GM19468 (cell line): Measurements from ENCODE around the gene SLC23A2.
"Not testable (repeated sequence)": the region's sequence is repeated elsewhere in the genome, so short reads cannot be mapped to it uniquely, and the experiment has no call there.

Source experiments
- ATAC-seq: cut with Tn5 transposase; IDR thresholded peaks from one replicate; pipeline ENCODE4 v1.9.1; 2021; ENCODE audit warnings: mild to moderate bottlenecking, moderate library complexity, moderate number of reproducible peaks; ENCODE audit not compliant: unreplicated experiment; ENCODE audit errors: extremely low read depth

SLC23A2 gene

GRCh38 chr20:4942331-4942730, 59.0 kb downstream of the SLC23A2 start:
- no peak for ATAC-seq

- no peak for ATAC-seq
These were observed 63.6 kb downstream of the SLC23A2 start for GRCh38 chr20:4937407-4938319.

GRCh38 chr20:4936851-4937406, 64.4 kb downstream of the SLC23A2 start:
- no peak for ATAC-seq

DNA sequence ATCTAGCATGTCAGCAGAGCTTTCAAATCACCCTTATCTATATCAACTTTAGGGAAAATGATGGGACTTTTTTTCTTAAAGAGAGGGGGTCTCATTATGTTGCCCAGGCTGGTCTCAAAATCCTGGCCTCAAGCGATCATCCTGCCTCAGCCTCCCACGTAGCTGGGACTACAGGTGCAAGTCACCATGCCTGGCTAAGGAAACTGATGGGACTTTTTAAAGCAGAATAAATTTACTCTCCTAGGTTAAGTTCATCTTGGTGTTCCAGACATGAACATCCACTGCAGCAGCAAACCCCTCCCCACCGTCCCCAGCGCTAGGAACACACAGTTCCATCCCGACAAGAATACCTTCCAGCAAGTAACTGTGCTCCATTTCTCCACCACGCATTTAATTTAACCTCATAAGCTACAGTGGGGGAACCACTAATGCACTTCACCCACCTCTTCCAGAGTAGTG, 64.9 kb downstream of the SLC23A2 start:
- ATAC-seq: no peak

GRCh38 chr20:4932061-4932460, 69.2 kb downstream of the SLC23A2 start:
- no peak for ATAC-seq

DNA sequence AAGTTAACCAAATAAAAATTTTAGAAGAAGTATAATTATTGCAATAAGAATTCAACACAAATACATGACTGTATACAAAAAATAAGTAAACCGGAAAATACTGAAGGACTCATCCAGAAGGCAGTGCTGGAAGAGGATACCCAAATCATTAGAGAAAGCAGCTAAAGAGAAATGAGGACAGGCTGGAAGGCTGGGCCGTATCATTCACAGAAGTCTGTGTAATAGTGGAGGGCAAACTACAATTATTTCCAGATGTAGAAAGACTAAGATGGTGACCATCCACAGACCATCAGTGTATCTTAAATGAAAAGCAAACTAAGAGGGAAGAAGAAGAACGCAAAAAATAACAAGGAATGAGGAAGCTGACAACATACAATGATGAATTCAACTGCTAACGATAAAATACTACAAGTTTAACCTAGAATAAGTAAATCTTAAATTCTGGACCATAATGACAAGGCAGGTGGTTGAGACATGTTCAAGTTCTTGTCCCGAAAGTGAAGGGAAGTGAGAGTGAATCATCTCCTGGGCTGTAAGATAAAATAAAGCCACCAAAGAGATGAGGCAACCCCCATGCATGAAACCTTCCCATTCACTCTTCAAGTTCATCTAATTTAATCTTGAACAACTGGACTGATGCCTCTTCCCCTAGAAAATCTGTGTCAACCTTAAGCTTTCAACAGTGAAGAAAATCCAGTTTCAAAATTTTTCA, 71.5 kb downstream of the SLC23A2 start:
- ATAC-seq: no peak

DNA sequence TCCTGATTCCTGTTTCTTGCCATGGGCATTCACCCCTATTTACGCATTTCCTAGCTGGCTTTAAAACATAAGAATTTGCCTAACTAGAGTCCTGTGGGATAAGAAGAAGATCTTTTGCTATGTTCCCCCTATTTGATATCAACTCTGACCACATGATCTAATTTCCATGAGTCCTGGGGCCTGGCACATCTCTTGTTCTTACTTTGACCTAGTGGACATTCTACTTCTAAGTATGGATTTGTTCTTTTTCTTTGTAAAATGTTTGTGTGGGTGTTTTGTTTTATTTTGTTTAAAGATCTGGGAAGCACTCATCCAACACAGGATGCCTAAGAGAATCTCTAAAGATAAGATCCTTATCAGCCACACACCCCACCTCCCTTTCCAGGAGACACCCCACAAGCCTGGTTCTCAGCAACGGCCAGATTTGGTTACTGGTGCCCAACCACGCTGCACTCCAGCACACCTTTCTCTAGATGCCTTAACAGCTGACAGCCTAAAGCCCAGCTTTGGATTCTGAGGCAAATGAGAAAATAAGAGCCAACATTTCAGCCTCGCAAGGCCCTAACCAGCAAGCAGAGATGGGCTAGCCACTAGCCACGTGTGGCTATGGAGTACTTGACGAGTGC, 74.7 kb downstream of the SLC23A2 start:
- ATAC-seq: no peak

DNA sequence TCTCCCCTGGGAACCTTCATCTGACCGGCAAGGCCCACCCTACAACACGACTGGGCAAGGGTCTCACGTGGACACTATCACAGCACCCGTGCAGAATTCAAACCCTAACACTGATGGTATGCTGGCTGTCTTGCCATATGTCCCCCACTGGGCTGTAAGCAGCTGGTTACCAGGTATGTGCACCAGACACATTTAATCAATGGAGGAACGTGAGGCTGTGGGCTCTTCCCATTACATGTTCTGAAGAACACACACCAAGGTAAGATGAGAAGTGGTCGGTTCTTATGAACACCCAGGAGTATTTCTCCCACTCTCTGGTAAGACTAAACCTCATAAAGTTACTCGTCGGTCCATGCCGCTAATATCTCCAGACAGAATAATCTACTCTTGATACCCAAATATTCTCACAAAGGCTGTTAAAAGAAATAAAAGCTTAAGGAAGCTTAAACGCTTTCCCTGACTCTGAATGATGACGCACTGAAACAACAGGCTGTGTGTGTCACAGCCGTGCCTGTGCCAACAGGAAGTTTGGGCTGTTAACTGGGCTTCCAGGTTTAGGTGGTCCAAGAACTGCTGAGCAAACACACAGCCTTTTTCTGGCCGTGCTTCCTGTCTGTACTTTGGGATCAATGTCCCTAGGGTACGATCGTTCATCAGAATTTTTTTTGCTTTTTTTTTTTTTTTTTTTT, 75.3 kb downstream of the SLC23A2 start:
- ATAC-seq: no peak

DNA sequence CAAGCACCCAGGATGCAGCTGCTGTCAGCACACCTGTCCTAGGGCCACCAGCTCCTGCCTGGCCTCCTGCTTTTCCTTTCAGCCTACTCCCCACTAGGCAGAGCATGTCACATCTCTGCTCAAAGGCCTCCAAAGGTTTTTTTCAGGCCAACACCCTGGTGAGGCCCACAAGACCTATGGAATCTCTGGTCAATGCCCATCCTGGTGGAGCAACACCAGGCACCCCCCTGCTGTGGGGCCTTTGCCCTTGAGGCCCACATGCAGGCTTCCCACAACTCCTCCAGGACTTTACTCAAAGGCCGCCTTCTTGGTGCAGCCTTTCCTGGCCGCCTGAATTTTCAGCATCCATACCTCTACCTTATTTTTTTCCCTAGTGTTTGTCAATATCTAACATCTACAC, 76.9 kb downstream of the SLC23A2 start:
- ATAC-seq: no peak

GRCh38 chr20:4924032-4924431, 77.3 kb downstream of the SLC23A2 start:
- ATAC-seq: no peak

DNA sequence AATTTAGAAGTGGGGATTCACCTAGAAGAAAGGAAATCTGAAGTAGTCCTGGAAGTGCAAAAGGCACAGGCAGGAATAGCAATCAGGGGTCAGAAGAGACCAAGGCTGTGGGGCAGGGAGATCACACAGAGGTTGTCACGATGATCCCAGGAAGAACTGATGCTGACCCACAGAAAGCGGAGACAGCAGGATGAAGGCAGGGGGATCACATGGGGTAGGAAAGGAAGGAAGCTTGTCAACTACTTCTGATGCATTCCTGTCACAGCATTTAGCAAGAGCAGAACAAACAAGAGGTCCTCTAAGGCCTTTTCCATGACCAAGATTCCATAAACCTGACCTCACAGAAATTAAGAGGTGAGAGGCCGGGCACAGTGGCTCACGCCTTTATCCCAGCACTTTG, 79.1 kb downstream of the SLC23A2 start:
- ATAC-seq: no peak

DNA sequence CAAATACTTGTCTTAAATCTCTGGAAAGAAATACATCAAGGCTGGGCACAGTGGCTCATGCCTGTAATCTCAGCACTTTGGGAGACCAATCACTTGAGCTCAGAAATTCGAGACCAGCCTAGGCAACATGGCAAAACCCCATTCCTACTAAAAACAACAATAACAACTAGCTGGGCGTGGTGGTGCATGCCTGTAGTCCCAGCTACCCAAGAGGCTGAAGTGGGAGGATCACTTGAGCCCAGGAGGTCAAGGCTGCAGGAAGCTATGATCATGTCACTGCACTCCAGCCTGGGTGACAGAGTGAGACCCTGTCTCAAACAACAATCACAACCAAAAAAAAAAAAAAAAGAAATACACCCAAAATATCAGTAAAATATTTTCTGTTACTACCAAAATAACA, 80.0 kb downstream of the SLC23A2 start:
- not testable (repeated sequence) for ATAC-seq

- no peak for ATAC-seq
These were observed 80.7 kb downstream of the SLC23A2 start for GRCh38 chr20:4920655-4921054.

- no peak for ATAC-seq
These were observed 81.2 kb downstream of the SLC23A2 start for GRCh38 chr20:4920131-4920530.

- ATAC-seq: no peak
These were observed 82.1 kb downstream of the SLC23A2 start for GRCh38 chr20:4919047-4919704.

DNA sequence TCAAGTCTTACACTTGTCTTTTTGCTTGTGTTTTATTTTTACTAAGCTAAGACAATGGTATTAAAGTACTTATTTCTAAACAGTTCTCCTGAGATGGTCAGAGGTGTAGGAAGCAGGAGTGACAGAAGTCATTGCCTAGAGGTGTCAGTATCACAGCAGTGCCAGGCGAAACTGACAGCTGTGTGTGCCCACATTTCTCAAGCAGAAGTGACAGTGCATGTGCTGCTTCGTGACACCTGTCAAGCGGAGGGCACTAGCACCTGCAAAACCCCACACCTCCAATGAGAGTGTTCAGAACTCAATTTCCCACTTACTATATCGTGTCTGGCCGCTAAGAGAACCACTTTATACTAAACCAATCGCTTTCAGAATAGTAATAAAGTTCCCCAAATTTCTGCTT, 82.8 kb downstream of the SLC23A2 start:
- ATAC-seq: no peak

DNA sequence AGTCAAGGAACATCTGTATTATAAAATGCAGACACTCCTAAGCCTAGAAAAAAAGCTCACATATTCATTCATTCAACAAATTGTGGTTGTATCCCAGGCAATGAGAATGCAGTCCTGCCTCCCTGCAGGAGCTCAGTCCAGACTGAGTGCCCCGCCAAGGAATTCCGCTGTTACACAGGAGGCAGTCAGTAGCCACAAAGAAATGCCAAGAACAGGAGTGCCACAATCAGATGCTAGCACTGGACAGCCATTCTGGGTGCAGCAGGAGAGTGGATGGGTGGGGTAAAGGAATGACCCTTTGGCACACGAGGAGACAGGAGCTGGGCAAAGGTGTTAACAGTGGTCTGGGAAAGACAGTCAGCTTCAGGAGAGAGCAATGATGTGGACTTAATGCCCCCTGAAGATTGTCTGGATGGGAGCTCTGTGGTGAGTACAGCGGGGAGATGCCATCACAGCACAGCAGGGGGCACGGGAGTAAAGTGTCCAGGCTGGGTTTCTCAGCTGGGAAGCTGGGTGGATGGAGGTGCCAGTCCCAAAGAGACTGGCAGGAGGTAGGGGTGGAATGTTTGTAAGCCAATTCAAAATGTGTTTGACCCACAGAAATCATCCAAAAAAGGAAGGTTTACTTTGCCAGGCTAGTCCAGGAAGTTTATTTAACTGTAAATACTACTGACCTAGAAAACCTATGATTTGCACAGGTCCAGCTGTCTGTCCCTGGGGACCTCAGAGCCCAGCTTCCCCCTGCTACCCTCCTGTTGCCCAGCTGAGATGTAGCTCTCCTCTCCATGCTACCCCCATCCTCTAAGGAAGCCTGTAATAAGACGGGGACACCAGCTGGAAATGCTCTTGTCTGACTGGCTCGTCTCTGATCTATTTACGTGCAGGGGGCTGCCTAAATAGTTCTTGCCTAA, 84.1 kb downstream of the SLC23A2 start:
- ATAC-seq: no peak

- ATAC-seq: no peak
These were observed 88.2 kb downstream of the SLC23A2 start for GRCh38 chr20:4913147-4913546.
